MM.1S (cell line): Measurements from ENCODE around the gene CHMP6.

Experiments
- DNase-seq: peaks from one replicate; pipeline ENCODE4 v3.0.0-alpha.2; 2015
- H2AFZ ChIP-seq: fragments of 300-600 bp; sonication (generic); 2 replicates; pipeline ENCODE4 v1.6.0; 2016; ENCODE audit warnings: antibody characterized with exemption, low read length
- H3F3A ChIP-seq: fragments of 300-600 bp; sonication (generic); 2 replicates; pipeline ENCODE4 v1.6.1; 2016; ENCODE audit warnings: mild to moderate bottlenecking, antibody characterized with exemption, low read length, moderate library complexity, mixed read lengths; ENCODE audit not compliant: insufficient read depth
- H3K27ac ChIP-seq: fragments of 300-600 bp; sonication (generic); 2 replicates; pipeline ENCODE4 v1.5.1; 2016; ENCODE audit warnings: mild to moderate bottlenecking, low read length
- H3K27me3 ChIP-seq: fragments of 300-600 bp; sonication (generic); replicated peaks from 2 replicates; pipeline ENCODE4 v1.6.0; 2016; ENCODE audit warnings: low read length; ENCODE audit not compliant: insufficient read depth
- H3K36me3 ChIP-seq: fragments of 300-600 bp; sonication (generic); replicated peaks from 2 replicates; pipeline ENCODE4 v1.6.1; 2016; ENCODE audit warnings: mild to moderate bottlenecking, low read length, mixed read lengths; ENCODE audit not compliant: insufficient read depth
- H3K4me1 ChIP-seq: fragments of 300-600 bp; sonication (generic); 2 replicates; pipeline ENCODE4 v1.6.1; 2016; ENCODE audit warnings: low read length, mixed read lengths
- H3K4me2 ChIP-seq: fragments of 300-600 bp; sonication (generic); 2 replicates; pipeline ENCODE4 v1.6.0; 2016; ENCODE audit warnings: low read depth, low read length
- H3K4me3 ChIP-seq: fragments of 300-600 bp; sonication (generic); 2 replicates; pipeline ENCODE4 v1.5.1; 2016; ENCODE audit warnings: low read length, mixed read lengths
- H3K79me2 ChIP-seq: fragments of 300-600 bp; sonication (generic); 2 replicates; pipeline ENCODE4 v1.6.1; 2016; ENCODE audit warnings: mixed run types, low read length, mixed read lengths
- H3K9ac ChIP-seq: fragments of 300-600 bp; sonication (generic); 2 replicates; pipeline ENCODE4 v1.6.1; 2016; ENCODE audit warnings: low read length, mixed read lengths
- H3K9me2 ChIP-seq: fragments of 300-600 bp; sonication (generic); replicated peaks from 2 replicates; pipeline ENCODE4 v1.6.1; 2016; ENCODE audit warnings: mild to moderate bottlenecking, low read length, mixed read lengths; ENCODE audit not compliant: insufficient read depth
- H3K9me3 ChIP-seq: fragments of 300-600 bp; sonication (generic); replicated peaks from 2 replicates; pipeline ENCODE4 v1.6.1; 2016; ENCODE audit warnings: mild to moderate bottlenecking, low read length, mixed read lengths; ENCODE audit not compliant: insufficient read depth
- H4K20me1 ChIP-seq: fragments of 300-600 bp; sonication (generic); 2 replicates; pipeline ENCODE4 v1.6.1; 2016; ENCODE audit warnings: mild to moderate bottlenecking, low read length, moderate library complexity, mixed read lengths; ENCODE audit not compliant: insufficient read depth
- CTCF ChIP-seq: fragments of 300-600 bp; sonication (generic); IDR thresholded peaks from 2 replicates; pipeline ENCODE4 v1.5.1; 2016; ENCODE audit warnings: antibody characterized with exemption, low read length, mixed read lengths
- EZH2 ChIP-seq: fragments of 300-600 bp; sonication (generic); optimal IDR thresholded peaks from 2 replicates; pipeline ENCODE3; 2017; ENCODE audit warnings: low read depth, mild to moderate bottlenecking, antibody characterized with exemption, low read length, mixed read lengths
- EZH2phosphoT487 ChIP-seq: fragments of 300-600 bp; sonication (generic); IDR thresholded peaks from 2 replicates; pipeline ENCODE4 v1.6.1; 2018; ENCODE audit warnings: antibody characterized with exemption, low read length

CHMP6 gene

DNA sequence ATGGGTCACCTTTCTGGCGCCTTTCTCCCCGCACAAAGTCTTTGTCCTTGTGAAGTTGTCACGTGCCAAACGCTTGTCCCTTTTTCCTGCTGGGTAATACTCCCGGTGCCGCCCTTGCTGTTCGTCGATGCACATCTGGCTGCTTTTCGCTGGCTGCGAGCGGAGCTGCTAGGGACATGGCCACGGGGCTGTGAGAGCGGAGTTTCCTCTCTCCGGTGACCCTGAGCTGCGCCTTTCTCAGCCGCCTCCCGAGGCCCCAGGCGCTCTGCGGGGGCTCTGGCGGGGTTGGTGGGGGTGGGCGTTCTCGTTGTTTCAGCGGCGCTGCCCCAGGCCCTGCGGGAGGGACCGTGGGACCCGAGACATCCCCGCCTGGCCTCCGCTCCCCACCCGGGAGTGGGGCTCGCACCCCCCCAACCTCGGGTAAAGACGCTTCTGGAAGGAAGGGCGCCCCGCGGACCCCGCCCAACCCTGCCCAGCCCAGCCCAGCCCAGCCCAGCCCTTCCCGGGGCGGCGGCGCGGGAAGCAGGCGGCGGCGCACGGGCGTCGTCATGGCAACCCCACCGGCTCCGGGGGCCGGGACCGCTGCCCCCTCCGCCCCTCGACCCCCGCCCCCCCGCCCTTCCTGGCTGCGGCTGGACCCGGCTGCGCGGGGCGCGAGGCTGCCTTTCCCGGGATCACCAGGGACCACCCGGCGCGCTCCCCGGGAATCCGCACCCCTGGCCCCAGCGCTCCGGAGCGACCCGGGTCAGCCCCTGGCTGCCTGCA lies 12.3 kb downstream of the CHMP6 start:
- H3K36me3 ChIP-seq: no peaks in the 10 kb centered on the region
- no peaks in the 10 kb centered on the region for H3K79me2 ChIP-seq
- DNase-seq: no peak
- H3K9ac ChIP-seq: no peak overlapping the region
- H3K27me3 ChIP-seq: peaks cover 25% of the 10 kb centered on the region
- H3K9me2 ChIP-seq: no peaks in the 10 kb centered on the region
- no peak overlapping the region for H3K4me3 ChIP-seq
- no peaks in the 10 kb centered on the region for H3K4me1 ChIP-seq
- H3K27ac ChIP-seq: no peak overlapping the region
- no peaks in the 10 kb centered on the region; the same call in 1 of the 2 replicates for H3F3A ChIP-seq
- H3K4me2 ChIP-seq: no peak overlapping the region
- no peaks in the 10 kb centered on the region for H4K20me1 ChIP-seq
- TF ChIP-seq EZH2: no peak
- H2AFZ ChIP-seq: no peak overlapping the region
- no peaks in the 10 kb centered on the region for H3K9me3 ChIP-seq

- Histone ChIP-seq H3K9me3 (no peaks in the 10 kb centered on the region), H4K20me1 (no peaks in the 10 kb centered on the region), H3K4me1 (no peaks in the 10 kb centered on the region), H3K27me3 (peaks cover 25% of the 10 kb centered on the region), H3K79me2 (no peaks in the 10 kb centered on the region), H3K4me3 (no peak overlapping the region), H3K27ac (no peak overlapping the region), H3F3A (no peaks in the 10 kb centered on the region; the same call in 1 of the 2 replicates), H3K36me3 (no peaks in the 10 kb centered on the region), H3K9ac (no peak overlapping the region), H2AFZ (no peak overlapping the region), H3K9me2 (no peaks in the 10 kb centered on the region), H3K4me2 (no peak overlapping the region)
- TF ChIP-seq EZH2phosphoT487: no peak
- TF ChIP-seq CTCF: no peak
- no peak for TF ChIP-seq EZH2
- DNase-seq: no peak
These were observed 15.2 kb downstream of the CHMP6 start for GRCh38 chr17:81006891-81007290.

- H3K9me2 ChIP-seq: no peaks in the 10 kb centered on the region
- H3K27ac ChIP-seq: no peak overlapping the region
- H2AFZ ChIP-seq: no peak overlapping the region
- H3K4me1 ChIP-seq: no peaks in the 10 kb centered on the region
- no peak overlapping the region for H3K9ac ChIP-seq
- H3K4me3 ChIP-seq: no peak overlapping the region
- DNase-seq: no peak
- H4K20me1 ChIP-seq: no peaks in the 10 kb centered on the region
- H3K4me2 ChIP-seq: no peak overlapping the region
- H3K9me3 ChIP-seq: no peaks in the 10 kb centered on the region
- no peaks in the 10 kb centered on the region for H3K79me2 ChIP-seq
- H3F3A ChIP-seq: no peaks in the 10 kb centered on the region
- H3K27me3 ChIP-seq: peaks cover 16% of the 10 kb centered on the region
- H3K36me3 ChIP-seq: no peaks in the 10 kb centered on the region
- TF ChIP-seq EZH2phosphoT487 (no peak), EZH2 (no peak), CTCF (no peak)
These were observed 16.5 kb downstream of the CHMP6 start for GRCh38 chr17:81008140-81008539.

DNA sequence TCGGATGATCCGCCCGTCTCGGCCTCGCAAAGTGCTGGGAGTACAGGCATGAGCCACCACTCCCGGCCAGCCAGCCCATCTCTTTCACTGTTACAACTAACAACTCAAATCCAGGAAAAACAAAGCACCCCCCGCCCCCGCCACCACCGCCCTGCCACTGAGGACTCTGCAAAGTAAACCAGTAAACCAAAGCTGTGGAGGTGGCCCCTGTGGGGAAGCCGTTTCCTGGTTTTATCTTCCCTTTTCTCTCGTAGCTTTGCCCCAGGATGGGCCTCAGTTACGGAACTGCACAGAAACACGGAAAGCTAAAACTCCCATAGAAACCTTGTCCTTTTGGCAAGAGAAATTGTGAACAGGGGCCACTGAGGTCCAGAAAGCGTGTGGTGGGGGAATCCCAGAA lies 17.5 kb downstream of the CHMP6 start:
- no peak overlapping the region for H3K4me2 ChIP-seq
- H3K9me3 ChIP-seq: no peaks in the 10 kb centered on the region
- TF ChIP-seq EZH2phosphoT487 (no peak), CTCF (no peak), EZH2 (no peak)
- no peaks in the 10 kb centered on the region for H3F3A ChIP-seq
- no peak overlapping the region for H3K4me3 ChIP-seq
- H3K79me2 ChIP-seq: no peaks in the 10 kb centered on the region
- H3K9me2 ChIP-seq: no peaks in the 10 kb centered on the region
- no peak for DNase-seq
- H3K27ac ChIP-seq: no peak overlapping the region
- no peak overlapping the region for H3K9ac ChIP-seq
- H4K20me1 ChIP-seq: no peaks in the 10 kb centered on the region
- H3K27me3 ChIP-seq: peaks cover 10% of the 10 kb centered on the region
- no peaks in the 10 kb centered on the region for H3K4me1 ChIP-seq
- no peak overlapping the region for H2AFZ ChIP-seq
- no peaks in the 10 kb centered on the region for H3K36me3 ChIP-seq
